Mesenchymal stem cell (in vitro differentiated cells and primary cell): ENCODE data around the gene FEV.

Source experiments
- DNase-seq: peaks from one replicate; pipeline ENCODE4 v3.0.0-alpha.2; 2013
- H2AFZ ChIP-seq: one replicate; pipeline ENCODE4 v1.6.1; 2013; ENCODE audit warnings: low read depth, mild to moderate bottlenecking, control low read depth, inconsistent platforms, low read length, moderate library complexity
- H2AK5ac ChIP-seq: 2 replicates; pipeline ENCODE4 v1.6.1; 2013; ENCODE audit warnings: low read length, moderate library complexity, mild to moderate bottlenecking, inconsistent platforms; ENCODE audit not compliant: severe bottlenecking
- H2BK120ac ChIP-seq: one replicate; pipeline ENCODE4 v1.6.1; 2013; ENCODE audit warnings: low read depth, mild to moderate bottlenecking, inconsistent platforms, low read length, moderate library complexity
- H2BK12ac ChIP-seq, 2 experiments: one replicate each; pipeline ENCODE4 v1.6.1; 2013; ENCODE audit warnings: inconsistent platforms in 2 of 2, low read length in 2 of 2, mild to moderate bottlenecking in 2 of 2, moderate library complexity in 2 of 2, control low read depth in 1 of 2
- H2BK15ac ChIP-seq: one replicate; pipeline ENCODE4 v1.6.1; 2013; ENCODE audit warnings: mild to moderate bottlenecking, low read depth, inconsistent platforms; ENCODE audit not compliant: poor library complexity, severe bottlenecking
- H2BK5ac ChIP-seq: 2 replicates; pipeline ENCODE4 v1.6.1; 2013; ENCODE audit warnings: low read depth, mild to moderate bottlenecking, low read length, control low read depth, inconsistent platforms; ENCODE audit not compliant: poor library complexity, severe bottlenecking
- H3K14ac ChIP-seq, 2 experiments: one replicate each; pipeline ENCODE4 v1.6.1; 2013; ENCODE audit warnings: inconsistent platforms in 2 of 2, low read length in 2 of 2, control low read depth in 1 of 2, mild to moderate bottlenecking in 1 of 2, moderate library complexity in 1 of 2
- H3K18ac ChIP-seq, 2 experiments: one replicate each; pipeline ENCODE4 v1.6.1; 2013; ENCODE audit warnings: inconsistent platforms in 2 of 2, low read length in 2 of 2, control low read depth in 1 of 2, low read depth in 1 of 2, mild to moderate bottlenecking in 1 of 2
- H3K23ac ChIP-seq, 2 experiments: one replicate each; pipeline ENCODE4 v1.6.1; 2013; ENCODE audit warnings: inconsistent platforms in 2 of 2, low read length in 2 of 2, mild to moderate bottlenecking in 2 of 2, moderate library complexity in 2 of 2, control low read depth in 1 of 2
- H3K27ac ChIP-seq: 2 replicates; pipeline ENCODE4 v1.5.1; 2013; ENCODE audit warnings: mild to moderate bottlenecking, moderate library complexity, low read length, control low read depth, inconsistent platforms; ENCODE audit not compliant: poor library complexity, severe bottlenecking
- H3K27me3 ChIP-seq, 2 experiments: 2 replicates each; pipeline versions ENCODE4 v1.6.1 to v1.7.0; 2013; ENCODE audit warnings: low read length in 2 of 2, mild to moderate bottlenecking in 2 of 2, moderate library complexity in 2 of 2, control low read depth in 1 of 2, inconsistent platforms in 1 of 2; ENCODE audit not compliant: control insufficient read depth in 1 of 2, insufficient read depth in 1 of 2
- H3K36me3 ChIP-seq, 2 experiments: 2 replicates each; pipeline versions ENCODE4 v1.6.1 to v1.7.0; 2013; ENCODE audit warnings: low read length in 2 of 2, control low read depth in 1 of 2, inconsistent platforms in 1 of 2, low read depth in 1 of 2, mild to moderate bottlenecking in 1 of 2; ENCODE audit not compliant: insufficient read depth in 2 of 2, control insufficient read depth in 1 of 2
- H3K4ac ChIP-seq, 2 experiments: one replicate each; pipeline ENCODE4 v1.6.1; 2013; ENCODE audit warnings: inconsistent platforms in 2 of 2, low read length in 2 of 2, mild to moderate bottlenecking in 2 of 2, moderate library complexity in 2 of 2, control low read depth in 1 of 2, low read depth in 1 of 2
- H3K4me1 ChIP-seq: 2 replicates; pipeline ENCODE4 v1.6.1; 2013; ENCODE audit warnings: low read depth, low read length, control low read depth; ENCODE audit not compliant: control insufficient read depth, insufficient read depth
- H3K4me2 ChIP-seq: 2 replicates; pipeline ENCODE4 v1.6.1; 2013; ENCODE audit warnings: low read length, mild to moderate bottlenecking, inconsistent platforms; ENCODE audit not compliant: poor library complexity, severe bottlenecking
- H3K4me3 ChIP-seq, 2 experiments: 2 replicates each; pipeline versions ENCODE4 v1.5.1 to v1.7.0; 2013; ENCODE audit warnings: low read length in 2 of 2, mild to moderate bottlenecking in 2 of 2, control low read depth in 1 of 2, low read depth in 1 of 2; ENCODE audit not compliant: insufficient read depth in 1 of 2
- H3K79me1 ChIP-seq: replicated peaks from 2 replicates; pipeline ENCODE4 v1.6.1; 2013; ENCODE audit warnings: mild to moderate bottlenecking, control low read depth, low read length, inconsistent platforms; ENCODE audit not compliant: poor library complexity, severe bottlenecking
- H3K9ac ChIP-seq: 2 replicates; pipeline ENCODE4 v1.7.0; 2013; ENCODE audit warnings: mild to moderate bottlenecking, low read length, moderate library complexity
- H3K9me3 ChIP-seq: 2 replicates; pipeline ENCODE4 v1.7.0; 2013; ENCODE audit warnings: mild to moderate bottlenecking, low read length; ENCODE audit not compliant: control insufficient read depth
- H4K8ac ChIP-seq: one replicate; pipeline ENCODE4 v1.6.1; 2013; ENCODE audit warnings: inconsistent platforms, mild to moderate bottlenecking, low read length, moderate library complexity
- H4K91ac ChIP-seq: one replicate; pipeline ENCODE4 v1.6.1; 2013; ENCODE audit warnings: mild to moderate bottlenecking, low read length, inconsistent platforms
- WGBS: methylation state at CpG from one replicate; pipeline ENCODE4 v1.1.7; 2013; ENCODE audit warnings: mixed read lengths; 5-methylcytosine and 5-hydroxymethylcytosine counted together

The FEV gene

DNA sequence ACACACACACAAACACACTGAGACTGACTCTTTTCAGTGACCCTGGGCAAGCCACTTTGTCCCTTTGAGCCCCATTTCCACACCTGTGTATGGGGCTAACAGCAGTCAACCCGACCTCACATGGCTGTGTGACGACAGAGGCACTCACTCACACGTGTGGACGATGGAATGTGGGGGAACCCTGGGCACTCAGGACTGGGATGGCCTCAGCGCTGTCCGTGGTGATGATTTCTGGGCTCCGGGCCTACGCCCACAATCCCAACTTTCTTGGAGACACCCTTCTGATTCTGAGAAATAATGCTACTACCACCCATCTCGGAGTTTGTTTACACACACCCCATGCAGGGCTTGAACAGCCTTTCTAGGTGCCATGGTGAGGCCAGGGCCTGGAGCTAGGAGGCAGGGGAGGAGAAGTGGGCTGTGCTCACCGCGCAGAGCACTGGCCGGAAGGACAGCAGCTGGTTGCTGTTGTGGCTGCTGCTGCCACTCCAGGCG is 6.7 kb upstream of the FEV start:
- Histone ChIP-seq H3K14ac (no peak overlapping the region), H3K4me3 (no peak overlapping the region), H3K4me1 (peaks cover 21% of the 10 kb centered on the region), H2BK12ac (no peak overlapping the region), H2AFZ (no peak overlapping the region), H3K9ac (no peak overlapping the region), H3K4me2 (no peak overlapping the region), H3K4ac (no peak overlapping the region), H2BK120ac (no peak overlapping the region), H2BK5ac (no peak overlapping the region), H3K36me3 (no peaks in the 10 kb centered on the region), H4K8ac (no peak overlapping the region), H4K91ac (no peak overlapping the region), H2AK5ac (no peak overlapping the region), H3K79me1 (no peaks in the 10 kb centered on the region), H3K27me3 (peaks cover 96 to 100% of the 10 kb centered on the region in 2 experiments), H3K18ac (no peak overlapping the region), H3K9me3 (no peaks in the 10 kb centered on the region), H3K27ac (no peak overlapping the region), H3K23ac (no peak overlapping the region), H2BK15ac (no peak overlapping the region)
- DNase-seq, result peak; percentile 36
- WGBS, result 12% methylated on average over 12 of the region's 13 CpGs

DNA sequence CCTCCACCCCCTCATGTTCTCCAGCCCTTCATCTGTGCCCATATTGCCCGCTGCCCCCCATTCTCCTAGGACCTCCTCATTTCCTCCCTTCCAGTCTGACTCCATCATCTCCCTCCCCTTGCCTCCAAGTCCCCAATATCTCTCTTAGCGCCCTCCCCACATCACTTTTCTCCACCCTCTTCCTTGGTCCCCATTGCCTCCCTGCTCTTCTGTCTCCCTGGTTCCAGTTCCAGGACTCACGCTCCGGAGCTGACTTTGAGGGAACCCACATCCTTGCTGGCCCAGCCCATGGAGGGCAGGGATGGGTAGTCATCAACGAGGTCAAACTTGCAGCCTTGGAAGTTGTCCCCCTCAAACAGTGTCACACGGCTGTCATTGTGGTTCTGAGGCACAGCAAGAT is 5.6 kb upstream of the FEV start:
- no peak for DNase-seq
- Histone ChIP-seq H4K8ac (no peak overlapping the region), H3K36me3 (no peaks in the 10 kb centered on the region), H3K9me3 (no peaks in the 10 kb centered on the region), H2BK12ac (no peak overlapping the region), H3K14ac (no peak overlapping the region), H3K4ac (no peak overlapping the region), H3K27ac (no peak overlapping the region), H3K4me2 (no peak overlapping the region), H3K23ac (no peak overlapping the region), H2BK15ac (no peak overlapping the region), H2AFZ (no peak overlapping the region), H3K79me1 (no peaks in the 10 kb centered on the region), H3K4me3 (no peak overlapping the region), H2BK5ac (no peak overlapping the region), H4K91ac (no peak overlapping the region), H2AK5ac (no peak overlapping the region), H3K9ac (no peak overlapping the region), H3K27me3 (peaks cover 98 to 100% of the 10 kb centered on the region in 2 experiments), H3K4me1 (peaks cover 16% of the 10 kb centered on the region), H2BK120ac (no peak overlapping the region), H3K18ac (no peak overlapping the region)
- WGBS, result 51% methylated on average over 6 of the region's 6 CpGs

DNA sequence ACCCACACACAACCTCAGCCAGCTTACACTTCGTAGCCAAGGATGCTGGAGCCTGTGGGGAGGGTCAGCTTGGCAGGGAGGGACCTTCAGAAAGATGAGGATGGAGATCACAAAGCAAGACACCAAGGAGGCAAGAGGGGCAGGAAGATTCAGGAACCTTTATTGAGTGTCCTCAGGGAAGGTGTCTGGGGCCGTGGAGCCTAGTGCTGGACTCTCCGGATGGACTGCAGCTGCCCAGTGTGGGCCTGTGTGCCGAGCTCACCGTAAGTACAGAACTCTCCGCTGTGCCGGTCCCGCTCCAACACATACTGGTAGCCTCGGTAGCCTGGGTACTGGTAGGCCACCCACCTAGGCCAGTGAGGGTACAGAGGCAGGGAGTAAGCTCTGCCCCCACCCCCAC is 5.1 kb upstream of the FEV start:
- Histone ChIP-seq H3K14ac (no peak overlapping the region), H2AFZ (no peak overlapping the region), H3K4me3 (no peak overlapping the region), H3K4me1 (peaks cover 18% of the 10 kb centered on the region), H4K91ac (no peak overlapping the region), H3K79me1 (no peaks in the 10 kb centered on the region), H3K23ac (no peak overlapping the region), H3K27me3 (peaks cover 96 to 98% of the 10 kb centered on the region in 2 experiments), H2BK120ac (no peak overlapping the region), H3K9ac (no peak overlapping the region), H2AK5ac (no peak overlapping the region), H3K9me3 (no peaks in the 10 kb centered on the region), H2BK15ac (no peak overlapping the region), H2BK12ac (no peak overlapping the region), H3K4ac (no peak overlapping the region), H3K4me2 (no peak overlapping the region), H4K8ac (no peak overlapping the region), H3K18ac (no peak overlapping the region), H2BK5ac (no peak overlapping the region), H3K27ac (no peak overlapping the region), H3K36me3 (no peaks in the 10 kb centered on the region)
- 40% methylated on average over 9 of the region's 9 CpGs for WGBS
- no peak for DNase-seq

DNA sequence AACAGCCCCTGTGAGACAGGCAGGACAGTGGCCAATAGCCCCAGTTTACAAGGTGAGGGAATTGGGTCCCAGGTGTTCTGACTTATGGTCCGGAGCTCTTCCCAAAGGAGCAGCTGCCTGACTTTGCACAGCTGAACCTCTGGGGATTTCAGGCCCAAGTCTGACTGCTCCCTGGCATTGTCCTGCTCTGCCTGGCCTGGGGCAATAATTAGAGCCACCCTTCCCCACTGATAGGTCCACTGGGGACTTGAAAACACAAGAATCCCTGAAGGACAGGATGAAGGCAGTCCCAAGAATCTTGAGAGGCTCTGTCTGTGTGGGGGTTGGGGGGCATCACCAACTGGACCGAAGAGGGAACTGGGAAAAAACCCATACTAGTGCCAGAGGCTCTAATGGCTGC is 3.7 kb upstream of the FEV start:
- peaks cover 95 to 97% of the 10 kb centered on the region in 2 experiments for H3K27me3 ChIP-seq
- H3K36me3 ChIP-seq, result no peaks in the 10 kb centered on the region
- no peak overlapping the region for H3K14ac ChIP-seq
- H3K9ac ChIP-seq, result no peak overlapping the region
- H2BK120ac ChIP-seq, result no peak overlapping the region
- H2BK12ac ChIP-seq, result no peak overlapping the region
- no peak overlapping the region for H2BK5ac ChIP-seq
- no peak overlapping the region for H3K4me2 ChIP-seq
- no peak overlapping the region for H3K23ac ChIP-seq
- 55% methylated on average over 2 of the region's 2 CpGs for WGBS
- H3K27ac ChIP-seq, result no peak overlapping the region
- H3K4me1 ChIP-seq, result peaks cover 15% of the 10 kb centered on the region
- H3K4me3 ChIP-seq, result no peak overlapping the region
- no peak overlapping the region for H4K91ac ChIP-seq
- no peak overlapping the region for H3K18ac ChIP-seq
- no peak overlapping the region for H2BK15ac ChIP-seq
- no peak overlapping the region for H2AFZ ChIP-seq
- no peak overlapping the region for H3K4ac ChIP-seq
- DNase-seq, result no peak
- no peak overlapping the region for H4K8ac ChIP-seq
- H3K9me3 ChIP-seq, result no peaks in the 10 kb centered on the region
- H3K79me1 ChIP-seq, result no peaks in the 10 kb centered on the region
- H2AK5ac ChIP-seq, result no peak overlapping the region
